Neural cell (in vitro differentiated cells): Measurements from ENCODE around the gene MMP28. TPM values are rescaled to one million over a fixed set of nuclear protein-coding genes. Genes with fewer than 3 reads are reported as not detected.

Experiments used
- H2AFZ ChIP-seq: fragments of 200-600, 300-800 bp; sonication (generic), shearing (Covaris generic); 2 replicates; pipeline ENCODE4 v1.6.0; 2014; ENCODE audit warnings: low read depth, mild to moderate bottlenecking, antibody characterized with exemption, low read length, moderate library complexity
- H3F3A ChIP-seq: fragments of 200-600 bp; shearing (Covaris generic); 2 replicates; pipeline ENCODE4 v1.6.1; 2016; ENCODE audit warnings: mild to moderate bottlenecking, moderate library complexity, mixed read lengths, antibody characterized with exemption, low read length; ENCODE audit not compliant: insufficient read depth, poor library complexity, severe bottlenecking
- H3K27ac ChIP-seq: fragments of 200-600, 300-800 bp; sonication (generic), shearing (Covaris generic); 2 replicates; pipeline ENCODE4 v1.5.1; 2014; ENCODE audit warnings: mild to moderate bottlenecking, low read length, moderate library complexity
- H3K27me3 ChIP-seq: fragments of 300-800, 200-600 bp; sonication (generic), shearing (Covaris generic); 2 replicates; pipeline ENCODE4 v1.6.0; 2014; ENCODE audit warnings: mild to moderate bottlenecking, low read depth, low read length, moderate library complexity; ENCODE audit not compliant: insufficient read depth
- H3K36me3 ChIP-seq: fragments of 300-800, 200-600 bp; sonication (generic), shearing (Covaris generic); 2 replicates; pipeline ENCODE4 v1.5.1; 2014; ENCODE audit warnings: mild to moderate bottlenecking, antibody characterized with exemption, low read length, moderate library complexity; ENCODE audit not compliant: insufficient read depth
- H3K4me2 ChIP-seq: fragments of 300-800, 200-600 bp; sonication (generic), shearing (Covaris generic); 2 replicates; pipeline ENCODE4 v1.6.0; 2014; ENCODE audit warnings: mild to moderate bottlenecking, low read length
- H3K4me3 ChIP-seq: fragments of 300-800, 200-600 bp; sonication (generic), shearing (Covaris generic); 2 replicates; pipeline ENCODE4 v1.5.1; 2014; ENCODE audit warnings: mild to moderate bottlenecking, low read length, moderate library complexity
- H3K79me2 ChIP-seq: fragments of 200-600 bp; shearing (Covaris generic); replicated peaks from 2 replicates; pipeline ENCODE4 v1.6.0; 2014; ENCODE audit warnings: mild to moderate bottlenecking, low read length, moderate library complexity; ENCODE audit not compliant: insufficient read depth
- H3K9ac ChIP-seq: fragments of 300-800, 200-600 bp; sonication (generic), shearing (Covaris generic); 2 replicates; pipeline ENCODE4 v1.6.1; 2016; ENCODE audit warnings: mild to moderate bottlenecking, low read length, mixed read lengths
- H3K9me2 ChIP-seq: fragments of 200-600 bp; shearing (Covaris generic); 2 replicates; pipeline ENCODE4 v1.6.1; 2016; ENCODE audit warnings: mild to moderate bottlenecking, low read length, mixed read lengths; ENCODE audit not compliant: insufficient read depth
- H3K9me3 ChIP-seq: fragments of 200-600, 300-800 bp; sonication (generic), shearing (Covaris generic); 2 replicates; pipeline ENCODE4 v1.6.1; 2016; ENCODE audit warnings: mild to moderate bottlenecking, mixed run types, low read length, moderate library complexity, mixed read lengths
- H4K20me1 ChIP-seq: fragments of 200-600 bp; shearing (Covaris generic); 2 replicates; pipeline ENCODE4 v1.6.1; 2016; ENCODE audit warnings: mild to moderate bottlenecking, mixed run types; ENCODE audit not compliant: insufficient read depth
- CTCF ChIP-seq: fragments of 450-650 bp; IDR thresholded peaks from 2 replicates; pipeline ENCODE4 v1.5.1; 2014; ENCODE audit warnings: antibody characterized with exemption, mild to moderate bottlenecking, moderate library complexity; ENCODE audit not compliant: poor library complexity, severe bottlenecking
- EP300 ChIP-seq: fragments of 450-650 bp; conservative IDR thresholded peaks from 2 replicates; pipeline ENCODE4 v1.6.1; 2014; ENCODE audit warnings: antibody characterized with exemption, mild to moderate bottlenecking, moderate library complexity; ENCODE audit not compliant: poor library complexity, severe bottlenecking
- EZH2 ChIP-seq: fragments of 200-600, 300-800 bp; shearing (Covaris generic), sonication (generic); IDR thresholded peaks from 2 replicates; pipeline ENCODE4 v1.6.1; 2014; ENCODE audit warnings: antibody characterized with exemption, low read length, borderline replicate concordance, mild to moderate bottlenecking; ENCODE audit not compliant: insufficient read depth, poor library complexity, severe bottlenecking
- MXI1 ChIP-seq: fragments of 450-650 bp; conservative IDR thresholded peaks from 2 replicates; pipeline ENCODE4 v1.6.1; 2014; ENCODE audit warnings: antibody characterized with exemption, mild to moderate bottlenecking; ENCODE audit not compliant: poor library complexity, severe bottlenecking
- POLR2AphosphoS5 ChIP-seq: IDR thresholded peaks from 2 replicates; pipeline ENCODE4 v1.6.1; 2012
- RAD21 ChIP-seq: fragments of 450-650 bp; conservative IDR thresholded peaks from 2 replicates; pipeline ENCODE4 v1.6.1; 2014; ENCODE audit warnings: antibody characterized with exemption, mild to moderate bottlenecking, moderate library complexity
- REST ChIP-seq: IDR thresholded peaks from 2 replicates; pipeline ENCODE4 v1.6.1; 2012; ENCODE audit warnings: borderline replicate concordance
- SMC3 ChIP-seq: fragments of 450-650 bp; conservative IDR thresholded peaks from 2 replicates; pipeline ENCODE4 v1.6.1; 2014; ENCODE audit warnings: antibody characterized with exemption, mild to moderate bottlenecking, moderate library complexity; ENCODE audit not compliant: poor library complexity
- TAF1 ChIP-seq: IDR thresholded peaks from 2 replicates; pipeline ENCODE4 v1.6.1; 2012; ENCODE audit warnings: low read depth
- polyA plus RNA-seq: library from polyadenylated mRNA; depleted of rRNA; stranded (reverse); fragments of >200 nt; gene quantifications from 2 replicates; pipeline ENCODE4 v1.2.3, GENCODE V29; 2014

MMP28 gene
- polyA plus RNA-seq, 1 donor from 2014 or later, result 0.31 TPM

- Histone ChIP-seq H3K9me2 (no peaks in the 10 kb centered on the region), H3K9ac (no peak overlapping the region), H3K27me3 (peaks cover 6% of the 10 kb centered on the region), H3K27ac (no peak overlapping the region), H3K9me3 (no peaks in the 10 kb centered on the region), H3K79me2 (no peaks in the 10 kb centered on the region), H2AFZ (no peak overlapping the region), H3F3A (no peaks in the 10 kb centered on the region), H3K4me3 (no peak overlapping the region), H4K20me1 (no peaks in the 10 kb centered on the region), H3K4me2 (no peak overlapping the region), H3K36me3 (no peaks in the 10 kb centered on the region)
- TF ChIP-seq CTCF (peak; percentile 95), RAD21 (peak; percentile 97), MXI1 (no peak), SMC3 (peak; percentile 93)
Observed at GRCh38 chr17:35747540-35748017, 47.9 kb downstream of the MMP28 start.

- Histone ChIP-seq H3K4me2 (no peak overlapping the region), H2AFZ (no peak overlapping the region), H4K20me1 (no peaks in the 10 kb centered on the region), H3F3A (no peaks in the 10 kb centered on the region), H3K9ac (no peak overlapping the region), H3K36me3 (no peaks in the 10 kb centered on the region), H3K9me3 (no peaks in the 10 kb centered on the region), H3K27ac (no peak overlapping the region), H3K9me2 (no peaks in the 10 kb centered on the region), H3K4me3 (no peak overlapping the region), H3K79me2 (no peaks in the 10 kb centered on the region), H3K27me3 (peaks cover 19% of the 10 kb centered on the region)
- TF ChIP-seq EP300 (no peak), MXI1 (no peak), POLR2AphosphoS5 (no peak), REST (no peak), TAF1 (no peak), CTCF (no peak), EZH2 (no peak), SMC3 (no peak), RAD21 (no peak)
Observed at GRCh38 chr17:35745749-35746320, 49.6 kb downstream of the MMP28 start.
